Neural cell (in vitro differentiated cells): ENCODE results near the gene STIM1. TPM values are rescaled to one million over a fixed set of nuclear protein-coding genes. Genes with fewer than 3 reads are reported as not detected.

Experiments used
- H2AFZ ChIP-seq: fragments of 200-600, 300-800 bp; sonication (generic), shearing (Covaris generic); 2 replicates; pipeline ENCODE4 v1.6.0; 2014; ENCODE audit warnings: low read depth, mild to moderate bottlenecking, antibody characterized with exemption, low read length, moderate library complexity
- H3F3A ChIP-seq: fragments of 200-600 bp; shearing (Covaris generic); 2 replicates; pipeline ENCODE4 v1.6.1; 2016; ENCODE audit warnings: mild to moderate bottlenecking, moderate library complexity, mixed read lengths, antibody characterized with exemption, low read length; ENCODE audit not compliant: insufficient read depth, poor library complexity, severe bottlenecking
- H3K27ac ChIP-seq: fragments of 200-600, 300-800 bp; sonication (generic), shearing (Covaris generic); 2 replicates; pipeline ENCODE4 v1.5.1; 2014; ENCODE audit warnings: mild to moderate bottlenecking, low read length, moderate library complexity
- H3K27me3 ChIP-seq: fragments of 300-800, 200-600 bp; sonication (generic), shearing (Covaris generic); 2 replicates; pipeline ENCODE4 v1.6.0; 2014; ENCODE audit warnings: mild to moderate bottlenecking, low read depth, low read length, moderate library complexity; ENCODE audit not compliant: insufficient read depth
- H3K36me3 ChIP-seq: fragments of 300-800, 200-600 bp; sonication (generic), shearing (Covaris generic); 2 replicates; pipeline ENCODE4 v1.5.1; 2014; ENCODE audit warnings: mild to moderate bottlenecking, antibody characterized with exemption, low read length, moderate library complexity; ENCODE audit not compliant: insufficient read depth
- H3K4me2 ChIP-seq: fragments of 300-800, 200-600 bp; sonication (generic), shearing (Covaris generic); 2 replicates; pipeline ENCODE4 v1.6.0; 2014; ENCODE audit warnings: mild to moderate bottlenecking, low read length
- H3K4me3 ChIP-seq: fragments of 300-800, 200-600 bp; sonication (generic), shearing (Covaris generic); 2 replicates; pipeline ENCODE4 v1.5.1; 2014; ENCODE audit warnings: mild to moderate bottlenecking, low read length, moderate library complexity
- H3K79me2 ChIP-seq: fragments of 200-600 bp; shearing (Covaris generic); replicated peaks from 2 replicates; pipeline ENCODE4 v1.6.0; 2014; ENCODE audit warnings: mild to moderate bottlenecking, low read length, moderate library complexity; ENCODE audit not compliant: insufficient read depth
- H3K9ac ChIP-seq: fragments of 300-800, 200-600 bp; sonication (generic), shearing (Covaris generic); 2 replicates; pipeline ENCODE4 v1.6.1; 2016; ENCODE audit warnings: mild to moderate bottlenecking, low read length, mixed read lengths
- H3K9me2 ChIP-seq: fragments of 200-600 bp; shearing (Covaris generic); 2 replicates; pipeline ENCODE4 v1.6.1; 2016; ENCODE audit warnings: mild to moderate bottlenecking, low read length, mixed read lengths; ENCODE audit not compliant: insufficient read depth
- H3K9me3 ChIP-seq: fragments of 200-600, 300-800 bp; sonication (generic), shearing (Covaris generic); 2 replicates; pipeline ENCODE4 v1.6.1; 2016; ENCODE audit warnings: mild to moderate bottlenecking, mixed run types, low read length, moderate library complexity, mixed read lengths
- H4K20me1 ChIP-seq: fragments of 200-600 bp; shearing (Covaris generic); 2 replicates; pipeline ENCODE4 v1.6.1; 2016; ENCODE audit warnings: mild to moderate bottlenecking, mixed run types; ENCODE audit not compliant: insufficient read depth
- CTCF ChIP-seq: fragments of 450-650 bp; IDR thresholded peaks from 2 replicates; pipeline ENCODE4 v1.5.1; 2014; ENCODE audit warnings: antibody characterized with exemption, mild to moderate bottlenecking, moderate library complexity; ENCODE audit not compliant: poor library complexity, severe bottlenecking
- EP300 ChIP-seq: fragments of 450-650 bp; conservative IDR thresholded peaks from 2 replicates; pipeline ENCODE4 v1.6.1; 2014; ENCODE audit warnings: antibody characterized with exemption, mild to moderate bottlenecking, moderate library complexity; ENCODE audit not compliant: poor library complexity, severe bottlenecking
- EZH2 ChIP-seq: fragments of 200-600, 300-800 bp; shearing (Covaris generic), sonication (generic); IDR thresholded peaks from 2 replicates; pipeline ENCODE4 v1.6.1; 2014; ENCODE audit warnings: antibody characterized with exemption, low read length, borderline replicate concordance, mild to moderate bottlenecking; ENCODE audit not compliant: insufficient read depth, poor library complexity, severe bottlenecking
- MXI1 ChIP-seq: fragments of 450-650 bp; conservative IDR thresholded peaks from 2 replicates; pipeline ENCODE4 v1.6.1; 2014; ENCODE audit warnings: antibody characterized with exemption, mild to moderate bottlenecking; ENCODE audit not compliant: poor library complexity, severe bottlenecking
- POLR2AphosphoS5 ChIP-seq: IDR thresholded peaks from 2 replicates; pipeline ENCODE4 v1.6.1; 2012
- RAD21 ChIP-seq: fragments of 450-650 bp; conservative IDR thresholded peaks from 2 replicates; pipeline ENCODE4 v1.6.1; 2014; ENCODE audit warnings: antibody characterized with exemption, mild to moderate bottlenecking, moderate library complexity
- REST ChIP-seq: IDR thresholded peaks from 2 replicates; pipeline ENCODE4 v1.6.1; 2012; ENCODE audit warnings: borderline replicate concordance
- SMC3 ChIP-seq: fragments of 450-650 bp; conservative IDR thresholded peaks from 2 replicates; pipeline ENCODE4 v1.6.1; 2014; ENCODE audit warnings: antibody characterized with exemption, mild to moderate bottlenecking, moderate library complexity; ENCODE audit not compliant: poor library complexity
- TAF1 ChIP-seq: IDR thresholded peaks from 2 replicates; pipeline ENCODE4 v1.6.1; 2012; ENCODE audit warnings: low read depth
- polyA plus RNA-seq: library from polyadenylated mRNA; depleted of rRNA; stranded (reverse); fragments of >200 nt; gene quantifications from 2 replicates; pipeline ENCODE4 v1.2.3, GENCODE V29; 2014

The STIM1 gene
- polyA plus RNA-seq, 1 donor from 2014 or later: 14.5 TPM

DNA sequence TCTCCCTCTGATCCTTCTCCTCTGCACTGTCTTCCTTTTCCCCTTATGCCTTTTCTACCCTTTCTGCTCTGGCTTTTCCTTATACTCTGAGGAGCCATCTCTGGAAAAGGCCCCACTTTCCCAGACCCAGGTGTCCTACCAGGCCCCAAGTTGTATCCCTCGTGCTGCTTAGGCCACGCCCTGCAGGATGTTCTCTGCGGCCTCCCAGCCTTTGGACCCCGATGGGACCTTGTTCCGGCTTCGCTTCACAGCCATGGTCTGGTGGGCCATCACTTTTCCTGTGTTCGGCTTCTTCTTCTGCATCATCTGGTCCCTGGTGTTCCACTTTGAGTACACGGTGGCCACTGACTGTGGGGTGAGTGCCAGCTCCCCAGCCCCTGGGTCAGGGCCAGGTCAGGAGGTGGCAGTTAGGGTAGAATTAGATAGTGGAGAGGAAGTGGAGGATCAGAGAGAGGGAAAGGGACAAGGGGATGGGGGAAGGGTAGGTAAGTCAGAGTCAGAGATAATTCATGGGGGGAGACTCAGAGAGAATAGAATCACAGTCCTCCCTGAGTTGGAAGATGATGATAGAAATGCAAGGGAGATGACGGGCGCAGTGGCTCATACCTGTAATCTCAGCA, 38.2 kb upstream of the STIM1 start:
- no peaks in the 10 kb centered on the region for H3K79me2 ChIP-seq
- no peaks in the 10 kb centered on the region for H4K20me1 ChIP-seq
- H3F3A ChIP-seq: no peaks in the 10 kb centered on the region
- H3K4me2 ChIP-seq: no peak overlapping the region
- TF ChIP-seq MXI1: no peak
- TF ChIP-seq REST: no peak
- TF ChIP-seq SMC3: no peak
- TF ChIP-seq EP300: no peak
- no peak for TF ChIP-seq CTCF
- no peak for TF ChIP-seq EZH2
- no peak for TF ChIP-seq RAD21
- no peak for TF ChIP-seq TAF1
- TF ChIP-seq POLR2AphosphoS5: no peak
- no peaks in the 10 kb centered on the region for H3K36me3 ChIP-seq
- no peak overlapping the region for H3K4me3 ChIP-seq
- H3K9ac ChIP-seq: no peak overlapping the region
- H2AFZ ChIP-seq: no peak overlapping the region
- no peaks in the 10 kb centered on the region for H3K9me2 ChIP-seq
- H3K9me3 ChIP-seq: no peaks in the 10 kb centered on the region
- H3K27me3 ChIP-seq: no peaks in the 10 kb centered on the region
- no peak overlapping the region for H3K27ac ChIP-seq

DNA sequence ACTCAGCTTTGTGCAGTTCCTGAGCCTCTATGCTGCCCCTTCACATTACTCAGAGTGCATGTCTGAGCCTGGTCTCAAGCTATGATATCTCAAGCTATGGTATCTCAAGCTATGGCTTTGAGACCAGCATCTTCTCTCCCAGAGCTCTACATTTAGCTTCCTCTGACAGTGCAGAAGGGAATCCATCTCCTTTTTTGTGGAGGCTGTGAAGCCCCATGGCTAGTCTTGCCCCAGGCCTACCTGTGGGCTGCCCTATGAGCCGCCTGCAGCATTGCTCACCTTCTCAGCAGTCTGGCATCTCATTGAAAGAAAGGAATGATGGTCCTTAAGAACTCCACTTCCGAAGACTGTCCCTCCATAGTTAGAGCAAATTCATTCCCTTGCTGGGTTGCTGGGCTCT, 34.5 kb upstream of the STIM1 start:
- Histone ChIP-seq H3K27me3 (no peaks in the 10 kb centered on the region), H3K9me2 (no peaks in the 10 kb centered on the region), H3K4me3 (no peak overlapping the region), H4K20me1 (no peaks in the 10 kb centered on the region), H3K9me3 (no peaks in the 10 kb centered on the region), H3K36me3 (no peaks in the 10 kb centered on the region), H3K9ac (no peak overlapping the region), H2AFZ (no peak overlapping the region), H3K79me2 (no peaks in the 10 kb centered on the region), H3F3A (no peaks in the 10 kb centered on the region), H3K4me2 (no peak overlapping the region), H3K27ac (no peak overlapping the region)
- TF ChIP-seq SMC3: no peak
- no peak for TF ChIP-seq EZH2
- no peak for TF ChIP-seq TAF1
- no peak for TF ChIP-seq CTCF
